Common myeloid progenitor, CD34-positive (primary cell): ENCODE data around the gene CLIC1.

Source experiments
- CTCF ChIA-PET: fragments of 350-600 bp; sonication (Branson Sonifier 250); formaldehyde crosslinking; loops from one replicate; lab custom pipeline; 2021; ENCODE audit warnings: antibody characterized with exemption; lab: Charles Lee
- POLR2A ChIA-PET: fragments of 350-600 bp; sonication (Branson Sonifier 250); formaldehyde crosslinking; loops from one replicate; lab custom pipeline; 2021; ENCODE audit warnings: antibody characterized with exemption; lab: Charles Lee
- DNase-seq, 3 donors: peaks; one replicate each; pipeline versions ENCODE4 v3.0.0 to v3.0.0-alpha.2; 2013
- H3K27ac ChIP-seq, 2 experiments: 1 replicate in 1 of 2; 2 replicates in 1 of 2; pipeline ENCODE4 v1.7.0; 2013; ENCODE audit warnings: inconsistent platforms in 2 of 2, low read length in 2 of 2, mild to moderate bottlenecking in 2 of 2, low read depth in 1 of 2, moderate library complexity in 1 of 2; ENCODE audit not compliant: severe bottlenecking in 2 of 2, insufficient read depth in 1 of 2, poor library complexity in 1 of 2
- H3K27me3 ChIP-seq, 5 experiments: replicated peaks in 2 of 5; 1 replicate in 3 of 5; 2 replicates in 2 of 5; pipeline versions ENCODE4 v1.6.1 to v1.7.0; 2013; ENCODE audit warnings: low read length in 4 of 5, mild to moderate bottlenecking in 2 of 5, moderate library complexity in 2 of 5, inconsistent platforms in 1 of 5; ENCODE audit not compliant: insufficient read depth in 5 of 5, control insufficient read depth in 4 of 5
- H3K36me3 ChIP-seq, 4 experiments: 1 replicate in 2 of 4; 2 replicates in 2 of 4; pipeline versions ENCODE4 v1.6.1 to v1.7.0; 2013; ENCODE audit warnings: low read length in 3 of 4, control low read depth in 1 of 4, mild to moderate bottlenecking in 1 of 4; ENCODE audit not compliant: control insufficient read depth in 4 of 4, insufficient read depth in 4 of 4
- H3K4me1 ChIP-seq, 4 experiments: 1 replicate in 3 of 4; 2 replicates in 1 of 4; pipeline versions ENCODE4 v1.6.1 to v1.7.1; 2013; ENCODE audit warnings: low read length in 3 of 4, mild to moderate bottlenecking in 3 of 4, control low read depth in 1 of 4, inconsistent platforms in 1 of 4, moderate library complexity in 1 of 4; ENCODE audit not compliant: control insufficient read depth in 4 of 4, insufficient read depth in 4 of 4; ENCODE audit errors: control extremely low read depth in 1 of 4
- H3K4me3 ChIP-seq, 7 experiments: 1 replicate in 4 of 7; 2 replicates in 3 of 7; pipeline versions ENCODE4 v1.5.1 to v1.7.0; 2013; ENCODE audit warnings: mild to moderate bottlenecking in 7 of 7, low read length in 6 of 7, moderate library complexity in 6 of 7, inconsistent platforms in 2 of 7, low read depth in 2 of 7, control low read depth in 1 of 7; ENCODE audit not compliant: insufficient read depth in 4 of 7, control insufficient read depth in 1 of 7; ENCODE audit errors: extremely low read depth in 1 of 7
- H3K9me3 ChIP-seq, 5 experiments: 1 replicate in 4 of 5; 2 replicates in 1 of 5; pipeline versions ENCODE4 v1.6.1 to v1.7.1; 2013; ENCODE audit warnings: low read length in 4 of 5, mild to moderate bottlenecking in 2 of 5, inconsistent platforms in 1 of 5, low read depth in 1 of 5, moderate library complexity in 1 of 5; ENCODE audit not compliant: control insufficient read depth in 4 of 5, insufficient read depth in 2 of 5; ENCODE audit errors: control extremely low read depth in 1 of 5
- WGBS: methylation state at CpG from one replicate; pipeline ENCODE4 v1.1.5; 2013; ENCODE audit not compliant: insufficient coverage; 5-methylcytosine and 5-hydroxymethylcytosine counted together

Gene CLIC1

GRCh38 chr6:31776485-31776988 is 40.2 kb upstream of the CLIC1 start:
- POLR2A ChIA-PET: interaction anchor here (0.6 to 1.0 kb wide), 3 partner anchors 37 to 40 kb away, joined by 3 to 4 read pairs (median 3); partner anchors contain the start of genes CLIC1 and MSH5
- Histone ChIP-seq H3K36me3 (peaks cover 2 to 38% (median 31%) of the 10 kb centered on the region in 4 experiments), H3K27ac (peak overlapping the region in 1 of 2 experiments; percentile 70), H3K4me1 (peaks cover 0 to 37% (median 20%) of the 10 kb centered on the region in 4 experiments), H3K4me3 (peak overlapping the region in 3 of 7 experiments; percentile 6 to 60 (median 46)), H3K27me3 (no peaks in the 10 kb centered on the region), H3K9me3 (no peaks in the 10 kb centered on the region)
- 19% methylated on average over 14 of the region's 14 CpGs for WGBS
- CTCF ChIA-PET: interaction anchor here (1.7 to 2.6 kb wide), 3 partner anchors 10 to 62 kb away, joined by 4 to 6 read pairs (median 5); partner anchors contain the start of genes LY6G6D and MSH5
- DNase-seq: peak in 1 of 3 donors; percentile 67

- ChIA-PET CTCF (interaction anchor here (1.0 to 13.2 kb wide), 7 partner anchors 11 to 95 kb away, joined by 3 to 268 read pairs (median 5); partner anchors contain the start of genes CLIC1, DDAH2, MPIG6B and MSH5), POLR2A (interaction anchor here (0.6 to 1.0 kb wide), 2 partner anchors 38 to 40 kb away, joined by 3 read pairs; partner anchors contain the start of gene CLIC1)
- H3K4me3 ChIP-seq: no peak overlapping the region
- H3K27ac ChIP-seq: peak overlapping the region in 1 of 2 experiments; percentile 70
- no peaks in the 10 kb centered on the region for H3K27me3 ChIP-seq
- H3K4me1 ChIP-seq: peaks cover 0 to 37% (median 20%) of the 10 kb centered on the region in 4 experiments
- peaks cover 2 to 31% (median 25%) of the 10 kb centered on the region in 4 experiments for H3K36me3 ChIP-seq
- no peak for DNase-seq
- 92% methylated on average over 31 of the region's 32 CpGs for WGBS
- no peaks in the 10 kb centered on the region for H3K9me3 ChIP-seq
Observed at GRCh38 chr6:31775633-31776484, 39.5 kb upstream of the CLIC1 start.

- Histone ChIP-seq H3K4me3 (no peak overlapping the region), H3K27me3 (no peaks in the 10 kb centered on the region), H3K36me3 (peaks cover 2 to 24% (median 19%) of the 10 kb centered on the region in 4 experiments), H3K9me3 (no peaks in the 10 kb centered on the region), H3K4me1 (peaks cover 0 to 37% (median 20%) of the 10 kb centered on the region in 4 experiments), H3K27ac (no peak overlapping the region)
- ChIA-PET CTCF (interaction anchor here (0.9 to 13.2 kb wide), 7 partner anchors 16 to 94 kb away, joined by 3 to 268 read pairs (median 4); partner anchors contain the start of genes CLIC1, DDAH2, MPIG6B and MSH5), POLR2A (no interaction called here)
- DNase-seq: no peak
- 97% methylated on average over 3 of the region's 4 CpGs for WGBS
Observed at GRCh38 chr6:31775184-31775583, 38.9 kb upstream of the CLIC1 start.

- ChIA-PET POLR2A (interaction anchor here (0.7 to 1.3 kb wide), 3 partner anchors 34 to 67 kb away, joined by 3 to 6 read pairs (median 4); partner anchors contain the start of gene DDAH2), CTCF (interaction anchor here (1.2 to 13.2 kb wide), 6 partner anchors 14 to 82 kb away, joined by 3 to 268 read pairs (median 10); partner anchors contain the start of genes CLIC1, DDAH2, LY6G6D and MPIG6B)
- Histone ChIP-seq H3K4me3 (no peak overlapping the region), H3K4me1 (peaks cover 2 to 37% (median 21%) of the 10 kb centered on the region in 4 experiments), H3K9me3 (no peaks in the 10 kb centered on the region), H3K27me3 (no peaks in the 10 kb centered on the region), H3K36me3 (no peaks in the 10 kb centered on the region), H3K27ac (no peak overlapping the region)
- WGBS: 100% methylated on average over 2 of the region's 4 CpGs
- peak in 2 of 3 donors; percentile 39 to 47 for DNase-seq
Observed at GRCh38 chr6:31771992-31772358, 35.6 kb upstream of the CLIC1 start.

- POLR2A ChIA-PET: interaction anchor here (1.3 to 1.8 kb wide), 2 partner anchors 33 to 56 kb away, joined by 5 to 6 read pairs; partner anchors contain the start of gene HSPA1B
- DNase-seq: no peak
- Histone ChIP-seq H3K36me3 (no peaks in the 10 kb centered on the region), H3K9me3 (no peaks in the 10 kb centered on the region), H3K4me3 (no peak overlapping the region), H3K27me3 (no peaks in the 10 kb centered on the region), H3K27ac (no peak overlapping the region), H3K4me1 (peaks cover 2 to 27% (median 12%) of the 10 kb centered on the region in 4 experiments)
- CTCF ChIA-PET: interaction anchor here (0.7 to 13.2 kb wide), 16 partner anchors 9 to 127 kb away, joined by 3 to 268 read pairs (median 7); partner anchors contain the start of genes CLIC1, DDAH2, LY6G6D and MPIG6B
- 100% methylated on average over 1 of the region's 2 CpGs for WGBS
Observed at GRCh38 chr6:31770860-31771259, 34.5 kb upstream of the CLIC1 start.

GRCh38 chr6:31769684-31770371 is 33.5 kb upstream of the CLIC1 start:
- ChIA-PET POLR2A (interaction anchor here (0.5 to 1.8 kb wide), 8 partner anchors 18 to 117 kb away, joined by 3 to 18 read pairs (median 5); partner anchors contain the start of genes BAG6, CLIC1, DDAH2 and HSPA1B), CTCF (interaction anchor here (0.6 to 13.2 kb wide), 33 partner anchors 8 to 224 kb away, joined by 3 to 268 read pairs (median 5); partner anchors contain the start of genes ATP6V1G2, CLIC1, DDAH2 and GPANK1)
- H3K36me3 ChIP-seq: no peaks in the 10 kb centered on the region
- no peaks in the 10 kb centered on the region for H3K9me3 ChIP-seq
- H3K27me3 ChIP-seq: no peaks in the 10 kb centered on the region
- H3K4me3 ChIP-seq: no peak overlapping the region
- DNase-seq: peak; percentile 84 to 91 (median 86)
- no peak overlapping the region for H3K27ac ChIP-seq
- H3K4me1 ChIP-seq: peaks cover 2 to 22% (median 12%) of the 10 kb centered on the region in 4 experiments
- 53% methylated on average over 9 of the region's 12 CpGs for WGBS
